MM.1S (cell line): Measurements from ENCODE around the gene SPINK6.

Source experiments
- EZH2 ChIP-seq: fragments of 300-600 bp; sonication (generic); optimal IDR thresholded peaks from 2 replicates; pipeline ENCODE3; 2017; ENCODE audit warnings: low read depth, mild to moderate bottlenecking, antibody characterized with exemption, low read length, mixed read lengths
- EZH2phosphoT487 ChIP-seq: fragments of 300-600 bp; sonication (generic); IDR thresholded peaks from 2 replicates; pipeline ENCODE4 v1.6.1; 2018; ENCODE audit warnings: antibody characterized with exemption, low read length
- TF ChIP-seq, protein P1 (sequence below): fragments of 300-600 bp; sonication (generic); IDR thresholded peaks from 2 replicates; pipeline ENCODE4 v1.5.1; 2016; ENCODE audit warnings: antibody characterized with exemption, low read length, mixed read lengths

DNA sequence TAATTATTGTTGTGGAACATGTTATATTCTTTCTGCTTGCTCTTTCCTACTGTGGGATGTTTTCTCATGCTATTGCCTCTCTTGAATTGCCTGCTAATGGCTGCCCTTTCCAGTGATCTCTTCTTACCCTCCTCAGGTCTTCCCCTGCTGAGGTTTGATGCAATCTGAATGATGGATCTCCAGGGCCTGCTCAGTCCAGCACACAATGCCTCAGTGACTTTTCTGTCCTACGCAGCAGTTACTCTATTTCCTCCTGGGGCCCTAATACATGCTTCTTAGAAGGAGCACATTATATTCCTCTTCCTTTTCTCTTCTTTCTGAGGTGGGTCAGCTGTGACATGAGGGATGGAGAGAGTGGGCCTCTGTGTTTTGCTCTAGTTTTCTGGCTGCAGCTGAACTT, 34.6 kb upstream of the SPINK6 start, which contains the start of gene SPINK14:
- TF ChIP-seq, protein P1, sequence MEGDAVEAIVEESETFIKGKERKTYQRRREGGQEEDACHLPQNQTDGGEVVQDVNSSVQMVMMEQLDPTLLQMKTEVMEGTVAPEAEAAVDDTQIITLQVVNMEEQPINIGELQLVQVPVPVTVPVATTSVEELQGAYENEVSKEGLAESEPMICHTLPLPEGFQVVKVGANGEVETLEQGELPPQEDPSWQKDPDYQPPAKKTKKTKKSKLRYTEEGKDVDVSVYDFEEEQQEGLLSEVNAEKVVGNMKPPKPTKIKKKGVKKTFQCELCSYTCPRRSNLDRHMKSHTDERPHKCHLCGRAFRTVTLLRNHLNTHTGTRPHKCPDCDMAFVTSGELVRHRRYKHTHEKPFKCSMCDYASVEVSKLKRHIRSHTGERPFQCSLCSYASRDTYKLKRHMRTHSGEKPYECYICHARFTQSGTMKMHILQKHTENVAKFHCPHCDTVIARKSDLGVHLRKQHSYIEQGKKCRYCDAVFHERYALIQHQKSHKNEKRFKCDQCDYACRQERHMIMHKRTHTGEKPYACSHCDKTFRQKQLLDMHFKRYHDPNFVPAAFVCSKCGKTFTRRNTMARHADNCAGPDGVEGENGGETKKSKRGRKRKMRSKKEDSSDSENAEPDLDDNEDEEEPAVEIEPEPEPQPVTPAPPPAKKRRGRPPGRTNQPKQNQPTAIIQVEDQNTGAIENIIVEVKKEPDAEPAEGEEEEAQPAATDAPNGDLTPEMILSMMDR: no peak
- TF ChIP-seq EZH2phosphoT487 (no peak), EZH2 (no peak)
